HEK293 (cell line): Measurements from ENCODE around the gene ADK.

Source experiments
- CTCF ChIA-PET: fragments of 350-600 bp; formaldehyde crosslinking; extraction: SDS; loops from one replicate; lab custom pipeline; 2021; ENCODE audit warnings: antibody characterized with exemption; lab: Yijun Ruan, JAX
- POLR2A ChIA-PET: fragments of 300-600 bp; formaldehyde crosslinking; extraction: SDS; loops from one replicate; lab custom pipeline; 2020; ENCODE audit warnings: antibody characterized with exemption, inconsistent platforms; lab: Yijun Ruan, JAX
- H3K27ac ChIP-seq: fragments of 200-500 bp; sonication (Bioruptor generic); 2 replicates; pipeline ENCODE4 v1.5.1; 2014; ENCODE audit warnings: low read depth, low read length, control low read depth, inconsistent platforms; ENCODE audit errors: extremely low read depth
- H3K36me3 ChIP-seq, 2 experiments: fragments of 200-500 bp in 1 of 2; sonication (Bioruptor generic) in 1 of 2; 1 replicate in 1 of 2; 2 replicates in 1 of 2; pipeline ENCODE4 v1.5.1; 2014 to 2017; ENCODE audit warnings: inconsistent platforms in 2 of 2, low read length in 2 of 2; ENCODE audit not compliant: control insufficient read depth in 2 of 2, insufficient read depth in 1 of 2
- H3K4me1 ChIP-seq: fragments of 200-500 bp; sonication (Bioruptor generic); 2 replicates; pipeline ENCODE4 v1.5.1; 2014; ENCODE audit warnings: mild to moderate bottlenecking, low read length, inconsistent platforms; ENCODE audit not compliant: control insufficient read depth, insufficient read depth
- H3K4me3 ChIP-seq: 2 replicates; pipeline ENCODE4 v1.5.1; 2011; ENCODE audit warnings: low read depth, mild to moderate bottlenecking, control low read depth, low read length, moderate library complexity
- H3K9me3 ChIP-seq: fragments of 200-500 bp; sonication (Bioruptor generic); 2 replicates; pipeline ENCODE4 v1.5.1; 2014; ENCODE audit warnings: low read depth, low read length, inconsistent platforms; ENCODE audit not compliant: control insufficient read depth, insufficient read depth
- GFI1B ChIP-seq: fragments of 450-650 bp; formaldehyde crosslinking; IDR thresholded peaks from 2 replicates; pipeline ENCODE4 v1.5.1; 2016; ENCODE audit warnings: missing biosample characterization, missing genetic modification characterization
- GLIS1 ChIP-seq: fragments of 450-650 bp; formaldehyde crosslinking; IDR thresholded peaks from 2 replicates; pipeline ENCODE4 v1.5.1; 2016; ENCODE audit warnings: missing biosample characterization, missing genetic modification characterization
- KLF10 ChIP-seq: fragments of 450-650 bp; IDR thresholded peaks from 2 replicates; pipeline ENCODE4 v1.5.1; 2018; ENCODE audit warnings: missing biosample characterization, mild to moderate bottlenecking, missing genetic modification characterization
- KLF16 ChIP-seq: fragments of 450-650 bp; formaldehyde crosslinking; IDR thresholded peaks from 2 replicates; pipeline ENCODE4 v1.5.1; 2017; ENCODE audit warnings: missing biosample characterization, missing genetic modification characterization
- KLF9 ChIP-seq: fragments of 450-650 bp; formaldehyde crosslinking; IDR thresholded peaks from 2 replicates; pipeline ENCODE4 v1.5.1; 2016; ENCODE audit warnings: missing biosample characterization, missing genetic modification characterization, low read depth
- OSR2 ChIP-seq: fragments of 450-650 bp; formaldehyde crosslinking; IDR thresholded peaks from 2 replicates; pipeline ENCODE4 v1.5.1; 2016; ENCODE audit warnings: missing biosample characterization, missing genetic modification characterization
- PRDM1 ChIP-seq: fragments of 450-650 bp; formaldehyde crosslinking; IDR thresholded peaks from 2 replicates; pipeline ENCODE4; 2016; ENCODE audit warnings: missing biosample characterization, missing genetic modification characterization
- TRIM28 ChIP-seq: IDR thresholded peaks from 2 replicates; pipeline ENCODE4 v1.6.1; 2011; ENCODE audit warnings: low read length, control low read depth, borderline replicate concordance
- WT1 ChIP-seq: fragments of 450-650 bp; formaldehyde crosslinking; IDR thresholded peaks from 2 replicates; pipeline ENCODE4 v1.5.1; 2016; ENCODE audit warnings: missing biosample characterization, missing genetic modification characterization
- YY1 ChIP-seq: fragments of 450-650 bp; formaldehyde crosslinking; IDR thresholded peaks from 2 replicates; pipeline ENCODE4 v1.5.1; 2018; ENCODE audit warnings: missing biosample characterization, missing genetic modification characterization
- ZFP3 ChIP-seq: fragments of 450-650 bp; formaldehyde crosslinking; IDR thresholded peaks from 2 replicates; pipeline ENCODE4 v1.5.1; 2016; ENCODE audit warnings: low read depth, missing biosample characterization, missing genetic modification characterization
- ZNF184 ChIP-seq: fragments of 450-650 bp; IDR thresholded peaks from 2 replicates; pipeline ENCODE4 v1.5.1; 2018; ENCODE audit warnings: missing biosample characterization, mild to moderate bottlenecking, missing genetic modification characterization
- ZNF221 ChIP-seq: fragments of 450-650 bp; formaldehyde crosslinking; IDR thresholded peaks from 2 replicates; pipeline ENCODE4 v1.5.1; 2017; ENCODE audit warnings: missing biosample characterization, missing genetic modification characterization, borderline replicate concordance
- ZNF292 ChIP-seq: fragments of 450-650 bp; formaldehyde crosslinking; IDR thresholded peaks from 2 replicates; pipeline ENCODE4 v1.5.1; 2016; ENCODE audit warnings: low read depth, missing biosample characterization, missing genetic modification characterization, borderline replicate concordance
- ZNF302 ChIP-seq: fragments of 450-650 bp; formaldehyde crosslinking; IDR thresholded peaks from 2 replicates; pipeline ENCODE4 v1.5.1; 2016; ENCODE audit warnings: missing biosample characterization, missing genetic modification characterization, low read depth
- ZNF426 ChIP-seq: fragments of 450-650 bp; formaldehyde crosslinking; IDR thresholded peaks from 2 replicates; pipeline ENCODE4 v1.5.1; 2017; ENCODE audit warnings: missing biosample characterization, missing genetic modification characterization, mild to moderate bottlenecking, inconsistent platforms, moderate library complexity
- ZNF433 ChIP-seq: fragments of 450-650 bp; formaldehyde crosslinking; IDR thresholded peaks from 2 replicates; pipeline ENCODE4 v1.5.1; 2016; ENCODE audit warnings: missing biosample characterization, missing genetic modification characterization, low read depth
- ZNF501 ChIP-seq: fragments of 450-650 bp; formaldehyde crosslinking; IDR thresholded peaks from 2 replicates; pipeline ENCODE4 v1.5.1; 2016; ENCODE audit warnings: missing biosample characterization, missing genetic modification characterization
- ZNF510 ChIP-seq: fragments of 450-650 bp; formaldehyde crosslinking; IDR thresholded peaks from 2 replicates; pipeline ENCODE4 v1.5.1; 2018; ENCODE audit warnings: mild to moderate bottlenecking, missing genetic modification characterization, missing biosample characterization; ENCODE audit not compliant: insufficient replicate concordance
- ZNF561 ChIP-seq: fragments of 450-650 bp; IDR thresholded peaks from 2 replicates; pipeline ENCODE4 v1.5.1; 2018; ENCODE audit warnings: missing biosample characterization, missing genetic modification characterization, borderline replicate concordance
- ZNF596 ChIP-seq: fragments of 450-650 bp; IDR thresholded peaks from 2 replicates; pipeline ENCODE4 v1.5.0; 2018; ENCODE audit warnings: missing biosample characterization, mild to moderate bottlenecking, missing genetic modification characterization, moderate library complexity
- ZNF658 ChIP-seq: fragments of 450-650 bp; formaldehyde crosslinking; IDR thresholded peaks from 2 replicates; pipeline ENCODE4; 2016; ENCODE audit warnings: missing biosample characterization, missing genetic modification characterization
- ZNF785 ChIP-seq: fragments of 450-650 bp; formaldehyde crosslinking; IDR thresholded peaks from 2 replicates; pipeline ENCODE4 v1.5.1; 2016; ENCODE audit warnings: missing biosample characterization, missing genetic modification characterization
- ZNF843 ChIP-seq: fragments of 450-650 bp; formaldehyde crosslinking; IDR thresholded peaks from 2 replicates; pipeline ENCODE4 v1.5.1; 2016; ENCODE audit warnings: missing biosample characterization, missing genetic modification characterization
- ZXDB ChIP-seq: fragments of 450-650 bp; formaldehyde crosslinking; IDR thresholded peaks from 2 replicates; pipeline ENCODE4 v1.5.1; 2016; ENCODE audit warnings: missing biosample characterization, missing genetic modification characterization
- TF ChIP-seq, protein P1 (sequence below): fragments of 450-650 bp; formaldehyde crosslinking; IDR thresholded peaks from 2 replicates; pipeline ENCODE4 v1.5.1; 2017; ENCODE audit warnings: missing biosample characterization, missing genetic modification characterization
- TF ChIP-seq, protein P2 (sequence below): fragments of 450-650 bp; formaldehyde crosslinking; IDR thresholded peaks from 2 replicates; pipeline ENCODE4 v1.5.1; 2017; ENCODE audit warnings: missing biosample characterization, missing genetic modification characterization
- TF ChIP-seq, protein P3 (sequence below): fragments of 450-650 bp; formaldehyde crosslinking; IDR thresholded peaks from 2 replicates; pipeline ENCODE4 v1.5.1; 2017; ENCODE audit warnings: missing biosample characterization, missing genetic modification characterization
- TF ChIP-seq, protein P4 (sequence below): fragments of 450-650 bp; IDR thresholded peaks from 2 replicates; pipeline ENCODE4 v1.5.1; 2018; ENCODE audit warnings: missing biosample characterization, mild to moderate bottlenecking, missing genetic modification characterization
- TF ChIP-seq, protein P5 (sequence below): fragments of 450-650 bp; formaldehyde crosslinking; IDR thresholded peaks from 2 replicates; pipeline ENCODE4 v1.5.1; 2016; ENCODE audit warnings: missing biosample characterization, missing genetic modification characterization

The ADK gene

DNA sequence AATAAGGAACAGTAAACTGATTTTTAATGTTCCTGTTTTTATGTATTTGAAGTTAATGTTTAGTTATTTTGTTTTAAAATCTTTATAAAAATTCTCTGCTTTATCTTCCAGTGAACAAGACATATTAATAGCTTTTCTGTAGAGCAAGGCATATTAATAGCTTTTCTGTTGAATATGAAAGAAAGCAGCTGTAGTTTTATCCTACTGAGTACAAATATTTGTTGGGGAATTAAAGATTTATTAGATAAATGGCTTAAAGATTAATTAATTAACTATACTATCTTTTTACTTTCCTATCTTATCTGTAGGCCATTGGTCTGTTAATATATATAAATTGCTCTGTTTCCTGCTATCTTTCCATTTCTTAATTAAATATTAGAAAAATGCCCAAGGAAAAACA, 299.6 kb downstream of the ADK start:
- Histone ChIP-seq H3K27ac (no peak overlapping the region), H3K36me3 (no peaks in the 10 kb centered on the region), H3K9me3 (no peaks in the 10 kb centered on the region), H3K4me1 (peaks cover 14% of the 10 kb centered on the region), H3K4me3 (no peak overlapping the region)
- ChIA-PET POLR2A (no interaction called here), CTCF (no interaction called here)
- no peak for TF ChIP-seq ZNF561
- TF ChIP-seq ZNF221, result no peak
- no peak for TF ChIP-seq PRDM1 (tag by site-specific recombination)
- TF ChIP-seq, protein P1, sequence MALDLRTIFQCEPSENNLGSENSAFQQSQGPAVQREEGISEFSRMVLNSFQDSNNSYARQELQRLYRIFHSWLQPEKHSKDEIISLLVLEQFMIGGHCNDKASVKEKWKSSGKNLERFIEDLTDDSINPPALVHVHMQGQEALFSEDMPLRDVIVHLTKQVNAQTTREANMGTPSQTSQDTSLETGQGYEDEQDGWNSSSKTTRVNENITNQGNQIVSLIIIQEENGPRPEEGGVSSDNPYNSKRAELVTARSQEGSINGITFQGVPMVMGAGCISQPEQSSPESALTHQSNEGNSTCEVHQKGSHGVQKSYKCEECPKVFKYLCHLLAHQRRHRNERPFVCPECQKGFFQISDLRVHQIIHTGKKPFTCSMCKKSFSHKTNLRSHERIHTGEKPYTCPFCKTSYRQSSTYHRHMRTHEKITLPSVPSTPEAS (tag by site-specific recombination), result no peak
- no peak for TF ChIP-seq ZNF184 (tag by site-specific recombination)
- no peak for TF ChIP-seq ZNF292 (tag by site-specific recombination)

DNA sequence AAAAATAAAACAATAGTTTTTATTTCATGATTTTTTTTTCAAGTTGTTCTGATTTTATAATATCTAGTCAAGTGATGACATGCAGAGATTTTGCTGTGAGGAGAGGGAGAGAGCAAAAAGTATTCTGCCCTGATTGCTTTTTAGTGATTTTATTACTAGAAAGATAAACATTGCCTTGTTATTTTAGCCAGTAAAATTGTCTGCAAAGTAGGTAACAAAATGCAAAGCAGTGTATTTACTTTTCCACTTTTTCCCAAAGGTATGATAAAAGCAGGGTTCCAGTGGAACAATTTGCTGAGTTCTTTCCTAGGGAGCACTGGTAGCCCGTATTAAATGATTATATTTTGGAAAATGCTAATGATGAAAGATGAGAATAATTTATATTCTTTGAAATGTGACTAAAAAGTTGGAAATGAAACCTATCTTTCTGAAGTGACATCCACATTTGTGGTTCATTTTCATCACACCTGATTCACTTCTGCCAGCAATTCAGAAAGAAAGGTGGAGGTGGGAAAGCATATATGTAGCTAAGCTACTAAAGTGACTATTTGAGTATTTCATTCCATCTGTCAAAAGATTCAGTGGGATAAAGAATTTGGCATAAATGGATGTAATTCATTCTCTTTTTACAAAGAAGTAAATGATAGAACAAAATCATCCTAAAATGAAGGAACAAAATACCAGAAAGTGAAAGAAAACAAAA, 300.3 kb downstream of the ADK start:
- Histone ChIP-seq H3K36me3 (no peaks in the 10 kb centered on the region), H3K9me3 (no peaks in the 10 kb centered on the region), H3K4me3 (no peak overlapping the region), H3K4me1 (peaks cover 13% of the 10 kb centered on the region), H3K27ac (no peak overlapping the region)
- ChIA-PET POLR2A (no interaction called here), CTCF (no interaction called here)
- peak; percentile 74 for TF ChIP-seq ZNF596 (tag by site-specific recombination)
- no peak for TF ChIP-seq ZNF658
- TF ChIP-seq, protein P2, sequence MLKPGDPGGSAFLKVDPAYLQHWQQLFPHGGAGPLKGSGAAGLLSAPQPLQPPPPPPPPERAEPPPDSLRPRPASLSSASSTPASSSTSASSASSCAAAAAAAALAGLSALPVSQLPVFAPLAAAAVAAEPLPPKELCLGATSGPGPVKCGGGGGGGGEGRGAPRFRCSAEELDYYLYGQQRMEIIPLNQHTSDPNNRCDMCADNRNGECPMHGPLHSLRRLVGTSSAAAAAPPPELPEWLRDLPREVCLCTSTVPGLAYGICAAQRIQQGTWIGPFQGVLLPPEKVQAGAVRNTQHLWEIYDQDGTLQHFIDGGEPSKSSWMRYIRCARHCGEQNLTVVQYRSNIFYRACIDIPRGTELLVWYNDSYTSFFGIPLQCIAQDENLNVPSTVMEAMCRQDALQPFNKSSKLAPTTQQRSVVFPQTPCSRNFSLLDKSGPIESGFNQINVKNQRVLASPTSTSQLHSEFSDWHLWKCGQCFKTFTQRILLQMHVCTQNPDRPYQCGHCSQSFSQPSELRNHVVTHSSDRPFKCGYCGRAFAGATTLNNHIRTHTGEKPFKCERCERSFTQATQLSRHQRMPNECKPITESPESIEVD (tag by site-specific recombination), result peak; percentile 98
- TF ChIP-seq ZNF785 (tag by site-specific recombination), result no peak
- TF ChIP-seq ZNF843 (tag by site-specific recombination), result peak; percentile 54; the same call in 1 of the 2 replicates
- TF ChIP-seq WT1 (tag by site-specific recombination), result peak; percentile 79
- no peak for TF ChIP-seq YY1 (tag by site-specific recombination)
- TF ChIP-seq ZNF302 (tag by site-specific recombination), result no peak
- no peak for TF ChIP-seq KLF10 (tag by site-specific recombination)
- TF ChIP-seq, protein P3, sequence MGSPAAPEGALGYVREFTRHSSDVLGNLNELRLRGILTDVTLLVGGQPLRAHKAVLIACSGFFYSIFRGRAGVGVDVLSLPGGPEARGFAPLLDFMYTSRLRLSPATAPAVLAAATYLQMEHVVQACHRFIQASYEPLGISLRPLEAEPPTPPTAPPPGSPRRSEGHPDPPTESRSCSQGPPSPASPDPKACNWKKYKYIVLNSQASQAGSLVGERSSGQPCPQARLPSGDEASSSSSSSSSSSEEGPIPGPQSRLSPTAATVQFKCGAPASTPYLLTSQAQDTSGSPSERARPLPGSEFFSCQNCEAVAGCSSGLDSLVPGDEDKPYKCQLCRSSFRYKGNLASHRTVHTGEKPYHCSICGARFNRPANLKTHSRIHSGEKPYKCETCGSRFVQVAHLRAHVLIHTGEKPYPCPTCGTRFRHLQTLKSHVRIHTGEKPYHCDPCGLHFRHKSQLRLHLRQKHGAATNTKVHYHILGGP (tag by site-specific recombination), result peak; percentile 97
- peak; percentile 17 for TF ChIP-seq ZNF510 (tag by site-specific recombination)
- peak; percentile 83 for TF ChIP-seq OSR2 (tag by site-specific recombination)
- no peak for TF ChIP-seq ZNF501 (tag by site-specific recombination)
- TF ChIP-seq KLF16 (tag by site-specific recombination), result no peak
- 0 out of 2 replicates have a peak, but pooled peaks have one; percentile 10 for TF ChIP-seq GLIS1 (tag by site-specific recombination)
- TF ChIP-seq ZXDB, result 0 out of 2 replicates have a peak, but pooled peaks have one; percentile 34
- TF ChIP-seq ZFP3 (tag by site-specific recombination), result no peak
- TF ChIP-seq ZNF184 (tag by site-specific recombination), result 0 out of 2 replicates have a peak, but pooled peaks have one; percentile 19
- peak; percentile 83 for TF ChIP-seq GFI1B (tag by site-specific recombination)
- TF ChIP-seq, protein P4, sequence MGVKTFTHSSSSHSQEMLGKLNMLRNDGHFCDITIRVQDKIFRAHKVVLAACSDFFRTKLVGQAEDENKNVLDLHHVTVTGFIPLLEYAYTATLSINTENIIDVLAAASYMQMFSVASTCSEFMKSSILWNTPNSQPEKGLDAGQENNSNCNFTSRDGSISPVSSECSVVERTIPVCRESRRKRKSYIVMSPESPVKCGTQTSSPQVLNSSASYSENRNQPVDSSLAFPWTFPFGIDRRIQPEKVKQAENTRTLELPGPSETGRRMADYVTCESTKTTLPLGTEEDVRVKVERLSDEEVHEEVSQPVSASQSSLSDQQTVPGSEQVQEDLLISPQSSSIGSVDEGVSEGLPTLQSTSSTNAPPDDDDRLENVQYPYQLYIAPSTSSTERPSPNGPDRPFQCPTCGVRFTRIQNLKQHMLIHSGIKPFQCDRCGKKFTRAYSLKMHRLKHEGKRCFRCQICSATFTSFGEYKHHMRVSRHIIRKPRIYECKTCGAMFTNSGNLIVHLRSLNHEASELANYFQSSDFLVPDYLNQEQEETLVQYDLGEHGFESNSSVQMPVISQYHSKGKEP, result peak; percentile 83
- no peak for TF ChIP-seq ZNF426 (tag by site-specific recombination)
- TF ChIP-seq KLF9 (tag by site-specific recombination), result no peak
- no peak for TF ChIP-seq TRIM28
- no peak for TF ChIP-seq ZNF433 (tag by site-specific recombination)
- TF ChIP-seq, protein P5, sequence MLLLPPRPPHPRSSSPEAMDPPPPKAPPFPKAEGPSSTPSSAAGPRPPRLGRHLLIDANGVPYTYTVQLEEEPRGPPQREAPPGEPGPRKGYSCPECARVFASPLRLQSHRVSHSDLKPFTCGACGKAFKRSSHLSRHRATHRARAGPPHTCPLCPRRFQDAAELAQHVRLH, result 0 out of 2 replicates have a peak, but pooled peaks have one; percentile 10
